Loucy (cell line): ENCODE measurements around the gene GAPVD1.

Source experiments
- H2AFZ ChIP-seq: fragments of 200-600 bp; sonication (generic); 2 replicates; pipeline ENCODE4 v1.6.0; 2016; ENCODE audit warnings: antibody characterized with exemption, mild to moderate bottlenecking, low read length, moderate library complexity
- H3F3A ChIP-seq: fragments of 200-600 bp; 2 replicates; pipeline ENCODE4 v1.6.0; 2016; ENCODE audit warnings: antibody characterized with exemption, low read depth, mild to moderate bottlenecking
- H3K27me3 ChIP-seq: fragments of 200-600 bp; sonication (generic); 2 replicates; pipeline ENCODE4 v1.6.1; 2014; ENCODE audit warnings: low read length, mild to moderate bottlenecking; ENCODE audit not compliant: insufficient read depth, poor library complexity, severe bottlenecking
- H3K36me3 ChIP-seq: fragments of 200-600 bp; sonication (generic); 2 replicates; pipeline ENCODE4 v1.6.1; 2016; ENCODE audit warnings: low read length; ENCODE audit not compliant: insufficient read depth
- H3K4me1 ChIP-seq: fragments of 200-600 bp; sonication (generic); 2 replicates; pipeline ENCODE4 v1.5.1; 2014; ENCODE audit warnings: low read length, mild to moderate bottlenecking; ENCODE audit not compliant: insufficient read depth, poor library complexity, severe bottlenecking
- H3K4me2 ChIP-seq: fragments of 200-600 bp; sonication (generic); 2 replicates; pipeline ENCODE4 v1.6.0; 2014; ENCODE audit warnings: antibody characterized with exemption, low read length, low read depth, mild to moderate bottlenecking; ENCODE audit not compliant: poor library complexity, severe bottlenecking
- H3K4me3 ChIP-seq: fragments of 200-600 bp; sonication (generic); 2 replicates; pipeline ENCODE4 v1.5.1; 2014; ENCODE audit warnings: low read length, mild to moderate bottlenecking, mixed read lengths; ENCODE audit not compliant: poor library complexity, severe bottlenecking
- H3K79me2 ChIP-seq: fragments of 200-600 bp; sonication (generic); 2 replicates; pipeline ENCODE4 v1.6.1; 2014; ENCODE audit warnings: low read length; ENCODE audit not compliant: insufficient read depth
- H3K9ac ChIP-seq: fragments of 200-600 bp; sonication (generic); 2 replicates; pipeline ENCODE4 v1.6.0; 2014; ENCODE audit warnings: mild to moderate bottlenecking, low read depth, low read length, moderate library complexity; ENCODE audit not compliant: poor library complexity, severe bottlenecking
- H3K9me2 ChIP-seq: fragments of 200-600 bp; sonication (generic); replicated peaks from 2 replicates; pipeline ENCODE4 v1.6.1; 2016; ENCODE audit warnings: low read depth, low read length, mixed read lengths
- H3K9me3 ChIP-seq: fragments of 200-600 bp; sonication (generic); 2 replicates; pipeline ENCODE4 v1.6.1; 2014; ENCODE audit warnings: mild to moderate bottlenecking, antibody characterized with exemption, low read length, low read depth; ENCODE audit not compliant: insufficient read depth
- H4K20me1 ChIP-seq: fragments of 200-600 bp; sonication (generic); 2 replicates; pipeline ENCODE4 v1.6.0; 2014; ENCODE audit warnings: antibody characterized with exemption, low read length, mild to moderate bottlenecking; ENCODE audit not compliant: insufficient read depth, poor library complexity, severe bottlenecking
- CTCF ChIP-seq: fragments of 200-600 bp; sonication (generic); conservative IDR thresholded peaks from 2 replicates; pipeline ENCODE4 v1.5.1; 2014; ENCODE audit warnings: mild to moderate bottlenecking, antibody characterized with exemption, low read length
- EZH2phosphoT487 ChIP-seq: fragments of 200-600 bp; IDR thresholded peaks from 2 replicates; pipeline ENCODE4 v1.6.1; 2018; ENCODE audit warnings: antibody characterized with exemption, mild to moderate bottlenecking, moderate library complexity, borderline replicate concordance

The GAPVD1 gene

GRCh38 chr9:125341566-125341965 lies 79.9 kb downstream of the GAPVD1 start:
- peak overlapping the region; percentile 18 for H3K4me2 ChIP-seq
- H3K9me2 ChIP-seq: no peaks in the 10 kb centered on the region
- no peaks in the 10 kb centered on the region for H3F3A ChIP-seq
- H3K36me3 ChIP-seq: peaks cover 36% of the 10 kb centered on the region; the same call in 1 of the 2 replicates
- H3K4me3 ChIP-seq: no peak overlapping the region
- TF ChIP-seq CTCF: no peak
- TF ChIP-seq EZH2phosphoT487: no peak
- no peak overlapping the region for H3K9ac ChIP-seq
- no peaks in the 10 kb centered on the region for H4K20me1 ChIP-seq
- no peaks in the 10 kb centered on the region for H3K9me3 ChIP-seq
- no peaks in the 10 kb centered on the region for H3K79me2 ChIP-seq
- H3K27me3 ChIP-seq: no peaks in the 10 kb centered on the region
- H2AFZ ChIP-seq: no peak overlapping the region
- H3K4me1 ChIP-seq: peaks cover 20% of the 10 kb centered on the region

- no peaks in the 10 kb centered on the region for H4K20me1 ChIP-seq
- H3F3A ChIP-seq: no peaks in the 10 kb centered on the region
- H2AFZ ChIP-seq: no peak overlapping the region
- peaks cover 36% of the 10 kb centered on the region; the same call in 1 of the 2 replicates for H3K36me3 ChIP-seq
- no peaks in the 10 kb centered on the region for H3K79me2 ChIP-seq
- H3K9me3 ChIP-seq: no peaks in the 10 kb centered on the region
- H3K9me2 ChIP-seq: no peaks in the 10 kb centered on the region
- no peak overlapping the region for H3K4me3 ChIP-seq
- no peak overlapping the region for H3K4me2 ChIP-seq
- TF ChIP-seq CTCF: no peak
- TF ChIP-seq EZH2phosphoT487: no peak
- H3K4me1 ChIP-seq: peaks cover 20% of the 10 kb centered on the region
- no peak overlapping the region for H3K9ac ChIP-seq
- no peaks in the 10 kb centered on the region for H3K27me3 ChIP-seq
These were observed 82.1 kb downstream of the GAPVD1 start for GRCh38 chr9:125343518-125344275.

GRCh38 chr9:125346080-125346732 lies 84.6 kb downstream of the GAPVD1 start:
- no peak overlapping the region for H3K4me2 ChIP-seq
- no peak overlapping the region for H3K9ac ChIP-seq
- no peaks in the 10 kb centered on the region for H3F3A ChIP-seq
- no peaks in the 10 kb centered on the region for H3K9me2 ChIP-seq
- no peaks in the 10 kb centered on the region for H4K20me1 ChIP-seq
- H3K79me2 ChIP-seq: no peaks in the 10 kb centered on the region
- no peak overlapping the region for H2AFZ ChIP-seq
- no peak overlapping the region for H3K4me3 ChIP-seq
- H3K36me3 ChIP-seq: peaks cover 55% of the 10 kb centered on the region; the same call in 1 of the 2 replicates
- TF ChIP-seq EZH2phosphoT487 (no peak), CTCF (no peak)
- H3K27me3 ChIP-seq: no peaks in the 10 kb centered on the region
- H3K9me3 ChIP-seq: peaks cover 4% of the 10 kb centered on the region; the same call in 1 of the 2 replicates
- H3K4me1 ChIP-seq: peaks cover 17% of the 10 kb centered on the region
